Measurements from ENCODE around the gene GATAD2B.
"Not testable (repeated sequence)": the region's sequence is repeated elsewhere in the genome, so short reads cannot be mapped to it uniquely, and the experiment has no call there.

Gene GATAD2B

DNA sequence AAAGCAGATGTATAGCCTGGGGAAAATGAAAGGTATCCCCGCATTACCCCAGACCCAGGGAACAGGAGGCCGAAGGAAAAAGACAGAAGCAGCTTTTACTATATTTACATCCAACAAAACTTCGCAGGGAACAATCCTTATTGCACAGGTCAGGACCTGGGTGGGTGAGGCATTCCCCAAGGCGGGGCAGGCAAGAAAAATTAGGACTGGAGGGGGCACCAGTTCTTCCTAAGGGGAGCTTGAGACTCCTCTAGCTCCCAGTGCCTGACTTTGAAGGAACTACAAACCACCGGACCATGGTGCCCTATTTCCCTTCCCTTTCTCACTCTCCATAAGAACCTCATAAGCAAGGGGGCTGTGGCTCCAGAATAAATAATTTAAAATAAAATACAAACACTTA is 6.7 kb upstream of the GATAD2B start:
- DNase-seq, result no peak

- no peak for DNase-seq
Observed at GRCh38 chr1:153928791-153929341, 6.1 kb upstream of the GATAD2B start.

DNA sequence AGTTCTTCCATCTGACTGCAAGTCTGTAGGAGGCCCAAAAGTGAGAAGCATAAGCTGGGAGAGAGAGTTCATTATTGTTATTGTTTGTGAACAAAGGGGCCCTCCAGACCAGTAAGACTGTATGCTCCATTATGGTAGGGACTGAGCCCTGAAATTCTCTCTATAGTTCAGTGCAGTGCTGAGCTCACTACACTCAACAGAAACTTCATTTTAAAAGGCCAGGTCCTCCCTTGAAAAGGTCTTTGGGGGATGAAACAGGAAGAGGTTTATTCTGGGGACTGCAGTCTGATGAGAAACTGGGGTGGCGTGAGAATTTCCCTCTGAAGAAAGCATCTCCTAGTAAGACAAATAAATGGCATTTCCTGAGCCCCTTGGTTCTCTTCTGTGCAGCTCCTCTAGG is 5.5 kb upstream of the GATAD2B start:
- no peak for DNase-seq

DNA sequence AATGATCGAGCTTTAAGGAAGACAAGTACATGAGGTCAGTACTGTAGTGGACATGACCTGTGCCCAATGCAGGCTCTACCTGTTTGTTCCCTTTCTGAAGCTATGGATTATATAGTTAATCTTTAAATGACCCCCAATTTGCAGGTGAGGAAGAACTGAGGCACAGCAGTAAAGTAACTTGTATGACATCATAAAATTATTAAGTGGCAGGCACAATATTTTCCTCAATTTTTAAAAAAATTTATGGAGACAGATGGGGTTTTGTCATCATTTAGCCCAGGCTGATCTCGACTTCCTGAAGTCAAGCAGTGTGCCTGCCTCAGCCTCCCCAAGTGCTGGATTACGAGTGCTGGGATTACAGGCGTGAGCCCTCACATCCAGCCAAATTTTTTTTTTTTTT is 3.6 kb upstream of the GATAD2B start:
- no peak for DNase-seq

DNA sequence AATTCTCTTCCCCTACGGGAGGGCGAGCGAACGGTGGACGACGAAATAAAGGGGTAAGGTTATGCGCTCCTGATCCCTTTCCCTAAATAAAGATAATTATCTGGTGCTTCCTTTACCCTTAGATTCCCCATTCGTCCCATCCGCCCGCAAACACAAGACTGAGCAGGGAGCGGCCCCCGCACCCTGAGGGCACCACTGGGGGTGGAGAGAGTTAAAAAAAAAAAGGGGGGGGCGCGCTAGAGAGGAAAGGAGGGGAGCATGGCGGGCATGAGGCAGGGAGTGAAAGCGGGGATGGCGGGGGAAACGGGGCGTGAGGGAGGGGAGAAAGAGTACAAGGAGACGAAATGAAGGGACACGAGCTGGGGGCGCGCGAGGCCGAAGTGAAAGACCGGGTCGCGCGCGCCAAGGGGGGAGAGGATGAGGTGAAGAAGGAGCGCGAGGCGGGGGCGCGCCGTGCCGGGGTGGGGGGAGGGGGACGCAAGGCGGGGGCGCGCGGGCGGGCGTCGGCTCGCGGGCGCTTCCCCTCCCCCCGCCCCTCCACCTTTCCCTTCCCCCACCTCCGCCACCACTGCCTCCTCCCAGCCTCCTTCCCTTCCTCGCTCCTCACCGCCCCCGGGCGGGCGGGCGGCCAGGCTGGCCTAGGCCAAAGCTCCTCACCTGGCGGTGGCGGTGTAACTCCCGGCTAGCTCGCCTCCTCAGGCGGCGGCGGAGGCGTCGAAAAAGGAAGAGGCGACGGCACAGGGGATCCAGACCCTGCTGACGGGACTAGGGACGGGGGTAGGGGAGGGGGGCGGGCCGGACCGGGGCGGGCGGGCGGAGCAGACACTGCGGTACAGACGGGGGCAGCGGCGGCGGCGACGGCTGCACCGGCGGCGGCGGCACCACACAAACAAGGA is 448 bp downstream of the GATAD2B start:
- peak; percentile 44 for DNase-seq

DNA sequence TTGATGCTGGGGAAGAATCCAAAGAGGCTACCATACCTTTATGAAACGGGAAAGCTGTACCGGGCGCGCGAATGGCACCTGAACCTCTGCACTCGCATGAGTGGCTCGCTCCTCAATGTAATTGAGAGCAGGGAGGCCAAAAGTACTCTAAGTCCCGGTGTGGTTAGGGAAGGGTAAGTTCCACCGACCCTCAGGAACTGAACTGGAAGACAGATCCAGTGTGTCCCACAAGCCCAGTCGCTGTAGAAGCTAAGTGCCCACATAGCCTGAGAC is 1.0 kb downstream of the GATAD2B start:
- DNase-seq, result no peak

GRCh38 chr1:153921080-153921802 is 1.5 kb downstream of the GATAD2B start:
- no peak for DNase-seq

- no peak for DNase-seq
Observed at GRCh38 chr1:153919876-153920852, 2.6 kb downstream of the GATAD2B start.

GRCh38 chr1:153916297-153916696 is 6.5 kb downstream of the GATAD2B start:
- DNase-seq, result no peak

DNA sequence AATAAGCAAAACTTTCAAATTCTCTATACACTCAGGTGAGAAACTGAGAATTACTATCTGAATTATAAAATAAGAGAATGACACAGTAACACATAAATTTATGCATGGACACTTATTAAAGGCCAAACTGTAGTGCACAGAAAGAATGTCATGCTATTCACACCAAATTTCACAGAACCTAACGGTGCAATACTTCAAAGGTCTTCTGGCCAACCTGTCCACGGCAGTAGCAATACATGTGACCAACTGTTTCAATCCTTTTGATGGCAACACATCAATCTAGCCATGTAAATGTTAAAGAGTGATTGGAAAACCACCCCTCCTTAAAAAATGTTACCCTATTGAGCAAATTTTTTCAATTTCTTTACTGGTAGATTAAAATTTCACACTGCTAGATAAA is 10.4 kb downstream of the GATAD2B start:
- DNase-seq, result no peak

DNA sequence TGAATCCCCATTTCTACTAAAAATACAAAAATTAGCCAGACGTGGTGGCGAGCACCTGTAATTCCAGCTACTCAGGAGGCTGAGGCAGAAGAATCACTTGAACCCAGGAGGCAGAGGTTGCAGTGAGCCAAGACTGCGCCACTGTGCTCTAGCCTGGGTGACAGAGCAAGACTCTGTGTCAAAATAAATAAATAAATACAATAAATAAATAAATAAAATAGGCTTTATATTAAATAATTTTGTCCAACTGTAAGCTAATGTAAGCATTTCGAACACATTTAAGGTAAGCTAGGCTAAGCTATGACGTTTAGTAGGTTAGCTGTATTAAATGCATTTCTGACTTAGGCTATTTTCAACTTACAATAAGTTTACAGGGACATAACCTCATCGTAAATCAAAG is 12.2 kb downstream of the GATAD2B start:
- DNase-seq, result not testable (repeated sequence)

- no peak for DNase-seq
Observed at GRCh38 chr1:153908071-153908470, 14.7 kb downstream of the GATAD2B start.

DNA sequence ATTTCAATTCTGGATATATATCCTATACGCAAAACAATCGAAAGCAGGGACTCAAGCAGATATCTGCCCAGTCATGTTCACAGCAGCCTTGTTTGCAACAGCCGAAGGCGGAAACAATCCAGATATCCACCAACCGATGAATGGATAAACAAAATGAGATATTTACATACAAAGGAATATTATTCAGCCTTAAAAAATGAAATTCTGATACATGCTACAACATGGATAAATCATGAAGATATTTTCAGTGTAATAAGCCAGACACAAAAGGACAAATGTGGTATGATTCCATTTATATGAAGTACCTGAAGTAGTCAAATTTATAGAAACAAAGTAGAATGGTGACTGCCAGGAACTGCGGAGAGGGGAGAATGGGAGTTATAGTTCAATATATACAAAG is 15.6 kb downstream of the GATAD2B start:
- DNase-seq, result no peak

DNA sequence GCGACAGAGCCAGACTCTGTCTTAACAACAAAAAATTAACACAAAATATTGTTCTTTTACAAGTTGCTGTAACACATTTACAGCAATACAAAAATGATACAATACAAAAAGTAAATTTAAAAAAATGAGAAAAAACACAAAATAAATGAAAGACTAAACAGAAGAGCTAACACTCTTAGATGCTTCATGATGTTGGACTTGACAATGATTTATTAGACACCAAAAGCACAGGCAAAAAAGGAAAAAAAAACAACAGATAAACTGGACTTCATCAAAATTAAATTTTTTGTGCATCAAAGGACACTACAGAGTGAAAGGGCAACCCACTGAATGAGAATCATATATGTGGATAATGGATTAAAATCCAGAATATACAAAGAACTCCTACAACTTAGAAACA is 16.4 kb downstream of the GATAD2B start:
- DNase-seq, result no peak

GRCh38 chr1:153905908-153906307 is 16.9 kb downstream of the GATAD2B start:
- DNase-seq, result not testable (repeated sequence)

DNA sequence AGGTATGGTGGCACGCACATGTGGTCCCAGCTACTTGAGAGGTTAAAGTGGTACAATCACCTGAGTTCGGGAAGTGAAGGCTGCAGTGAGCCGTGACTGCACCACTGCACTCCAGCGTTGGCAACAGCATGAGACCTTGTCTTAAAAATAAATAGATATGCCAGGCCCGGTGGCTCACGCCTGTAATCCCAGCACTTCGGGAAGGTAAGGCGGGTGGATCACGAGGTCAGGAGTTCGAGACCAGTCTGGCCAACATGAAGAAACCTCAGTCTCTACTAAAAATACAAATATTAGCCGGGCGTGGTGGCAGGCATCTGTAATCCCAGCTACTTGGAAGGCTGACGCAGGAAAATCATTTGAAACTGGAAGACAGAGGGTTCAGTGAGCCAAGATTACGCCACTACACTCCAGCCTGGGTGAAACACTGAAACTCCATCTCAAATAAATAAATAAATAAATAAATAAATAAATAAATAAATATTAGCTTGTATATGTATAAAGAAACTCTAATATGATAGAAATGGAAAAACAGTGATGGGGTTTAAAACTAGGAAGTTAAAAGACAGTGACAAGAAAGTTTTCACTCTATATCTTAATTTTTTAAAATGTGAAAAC is 18.8 kb downstream of the GATAD2B start:
- DNase-seq, result no peak

DNA sequence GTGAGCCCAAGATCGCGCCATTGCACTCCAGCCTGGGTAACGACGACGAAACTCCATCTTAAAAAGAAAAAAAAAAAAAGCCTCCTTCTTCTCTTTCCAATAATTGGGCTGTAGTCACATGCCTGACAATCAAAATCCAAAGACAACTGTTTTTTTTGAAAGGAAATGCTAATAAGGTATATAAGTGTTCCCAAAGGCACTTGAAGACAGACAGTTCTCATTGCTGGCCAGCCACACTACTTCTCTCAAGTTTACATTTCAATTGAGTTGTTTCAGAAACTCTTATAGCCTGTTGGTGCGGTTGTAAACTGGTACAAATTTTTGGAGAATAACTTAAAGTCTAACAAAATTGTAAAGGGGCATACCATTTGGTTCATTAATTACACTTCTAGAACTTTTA is 23.3 kb downstream of the GATAD2B start:
- no peak for DNase-seq

GRCh38 chr1:153895866-153896265 is 26.9 kb downstream of the GATAD2B start:
- not testable (repeated sequence) for DNase-seq

GRCh38 chr1:153891042-153891441 is 31.7 kb downstream of the GATAD2B start:
- DNase-seq, result not testable (repeated sequence)

DNA sequence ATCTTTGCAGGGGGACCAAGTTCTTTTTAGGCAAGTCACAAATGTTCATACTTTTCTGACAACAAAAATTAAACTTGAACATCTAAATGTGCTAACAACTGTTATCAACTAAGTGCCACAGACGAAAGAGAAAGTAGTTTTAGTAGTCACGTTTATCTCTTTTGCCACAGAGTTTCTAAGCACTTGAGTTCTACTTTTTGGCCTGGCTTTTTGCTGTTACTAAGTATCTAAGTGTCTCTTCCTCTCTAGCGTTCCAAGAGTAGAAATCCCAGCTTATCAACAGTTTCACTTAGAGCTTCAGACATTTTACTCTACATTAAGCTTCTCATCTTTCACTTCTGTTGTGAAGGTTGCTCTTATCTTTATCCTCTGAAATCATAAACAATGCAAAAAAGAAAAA is 34.2 kb downstream of the GATAD2B start:
- no peak for DNase-seq

DNA sequence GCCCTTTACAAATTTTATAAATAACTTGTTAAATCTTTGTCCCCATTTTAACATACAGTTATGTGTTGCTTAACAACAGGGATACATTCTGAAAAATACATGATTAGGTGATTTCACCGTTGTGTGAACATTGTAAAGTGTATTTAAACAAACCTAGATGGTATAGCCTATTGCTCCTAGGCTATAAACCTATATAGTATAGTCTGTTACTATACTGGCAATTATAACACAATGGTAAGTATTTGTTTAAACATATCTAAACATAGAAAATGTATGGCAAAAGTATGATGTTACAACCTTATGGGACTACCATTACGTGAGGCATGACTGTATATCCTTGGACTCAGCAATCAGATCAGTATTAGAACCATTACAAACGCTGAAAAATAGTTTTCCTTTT is 36.6 kb downstream of the GATAD2B start:
- no peak for DNase-seq

GRCh38 chr1:153883223-153883622 is 39.5 kb downstream of the GATAD2B start:
- no peak for DNase-seq
